ENCODE data around the gene DIPK1A.

The DIPK1A gene

DNA sequence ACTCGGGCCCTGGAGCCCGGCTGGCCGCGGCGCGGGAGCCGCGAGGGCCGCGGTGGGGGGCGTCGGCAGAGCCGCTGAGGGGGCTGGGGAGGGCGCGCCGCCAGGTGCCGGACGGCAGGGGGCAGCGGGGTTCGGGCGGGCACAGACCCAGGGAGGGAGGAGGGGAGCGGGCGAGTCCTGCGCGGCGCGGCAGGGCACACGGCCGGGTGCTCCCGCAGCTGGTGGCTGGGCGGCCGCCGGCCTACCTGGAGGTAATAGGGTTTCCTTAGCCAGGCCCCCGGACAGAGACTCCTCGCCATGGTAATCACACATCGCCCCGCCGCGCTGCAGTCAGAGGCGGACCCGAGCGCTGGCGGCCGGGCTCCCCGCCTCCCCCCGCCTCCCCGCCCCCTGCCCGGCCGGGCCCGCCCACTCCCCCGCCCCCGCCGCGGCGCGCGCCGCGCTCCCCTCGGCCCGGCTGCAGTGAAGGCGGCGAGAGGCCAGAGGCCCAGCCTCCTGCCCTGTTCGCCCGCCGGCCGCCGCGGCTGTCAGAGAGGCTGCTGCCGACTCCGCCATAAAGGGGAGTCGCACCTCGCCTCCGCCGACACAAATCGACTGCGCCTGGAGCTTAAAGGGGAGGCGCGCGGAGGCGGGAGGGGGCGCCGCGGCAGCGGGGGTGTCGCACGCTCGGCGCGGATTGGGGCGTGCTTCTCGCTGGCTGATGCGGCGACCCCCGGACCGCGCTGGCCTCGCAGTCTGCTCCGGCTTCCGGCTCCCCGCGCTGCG, at the start of gene DIPK1A:
Gene DIPK1A (minus strand): TSS at position 332 of the 765 bp plus-strand sequence. CDS start 33 bp downstream, at position 299.
- peak; percentile 52 for DNase-seq (ENCODE audit: low spot score)

DNA sequence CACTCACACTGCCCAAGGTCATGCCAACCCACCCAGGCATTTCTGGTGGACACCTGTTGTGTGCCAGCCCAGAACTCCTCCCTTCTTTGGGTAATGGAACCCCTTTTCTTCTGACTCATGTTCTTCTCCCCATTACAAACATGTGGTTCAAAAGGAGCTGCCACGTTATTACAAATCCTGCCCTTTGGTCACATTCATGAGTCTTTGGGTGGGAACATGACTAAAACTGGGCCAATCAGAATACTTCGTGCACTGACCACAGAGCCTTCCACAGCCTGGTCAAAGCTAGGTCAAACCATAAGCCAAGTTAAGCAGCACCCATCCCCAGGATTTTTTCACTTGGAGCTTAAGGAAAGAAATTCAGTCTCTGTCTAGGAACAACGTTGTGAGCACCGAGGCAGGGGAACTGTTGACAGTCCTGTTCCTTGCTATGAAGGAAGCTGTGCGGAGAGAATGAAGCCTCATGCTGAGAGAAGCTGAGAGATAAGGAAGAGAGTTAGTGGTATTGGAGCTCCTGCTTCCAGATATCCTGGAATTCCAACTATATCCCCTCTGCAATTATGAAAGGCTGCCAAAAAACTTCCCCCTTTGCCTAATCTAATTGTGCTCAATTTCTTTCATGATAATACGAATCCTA, 46.8 kb upstream of the DIPK1A start:
- DNase-seq (ENCODE audit: low spot score), result no peak

DNA sequence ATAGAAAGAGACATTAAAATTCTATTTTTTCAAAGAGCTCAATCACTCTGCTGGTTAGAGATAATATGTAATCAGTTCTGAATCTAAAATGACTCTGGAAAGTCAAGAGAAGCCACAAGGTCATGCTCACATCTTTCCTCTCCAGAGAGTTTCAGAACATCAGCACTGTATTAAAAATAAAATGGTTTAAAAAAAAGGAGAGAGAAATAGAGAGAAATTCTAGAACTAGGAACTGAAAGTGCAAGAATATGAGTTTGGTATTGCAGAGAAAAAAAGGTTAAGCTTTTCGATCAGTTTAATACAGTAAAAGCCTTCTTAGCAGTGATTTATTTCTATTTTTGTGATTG, 44.0 kb upstream of the DIPK1A start:
- DNase-seq (ENCODE audit: low spot score), result no peak

DNA sequence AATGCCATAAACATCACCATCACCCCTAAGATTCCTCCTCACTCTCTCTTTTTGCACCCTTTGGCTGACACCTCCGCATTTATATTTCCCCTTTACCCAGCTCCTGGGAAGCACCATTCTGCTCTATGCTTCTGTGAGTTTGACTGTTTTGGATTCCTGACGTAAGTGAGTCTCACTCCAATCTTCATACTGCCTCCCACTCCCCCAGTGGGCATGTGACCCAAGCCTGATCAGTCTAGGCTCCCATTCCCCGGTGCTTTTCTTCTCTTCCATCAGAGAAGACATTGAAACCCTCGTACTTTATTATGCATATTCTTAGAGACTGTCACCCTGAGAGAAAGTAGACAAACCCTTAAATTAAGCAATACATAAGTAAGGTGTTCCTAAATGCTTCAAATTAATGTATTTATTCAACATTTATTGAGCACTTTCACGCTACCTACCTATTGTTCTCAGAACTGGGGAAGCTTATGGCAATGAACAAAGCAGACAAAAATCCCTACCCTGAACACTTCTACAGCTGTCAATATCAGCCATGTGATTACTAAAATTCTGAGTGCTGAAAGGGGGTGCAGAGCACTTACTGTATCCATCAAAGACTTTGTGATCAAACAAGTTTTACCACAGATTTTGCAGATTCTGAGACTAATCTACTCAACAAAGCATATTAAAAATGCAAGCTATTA, 43.4 kb upstream of the DIPK1A start:
- DNase-seq (ENCODE audit: low spot score), result no peak

DNA sequence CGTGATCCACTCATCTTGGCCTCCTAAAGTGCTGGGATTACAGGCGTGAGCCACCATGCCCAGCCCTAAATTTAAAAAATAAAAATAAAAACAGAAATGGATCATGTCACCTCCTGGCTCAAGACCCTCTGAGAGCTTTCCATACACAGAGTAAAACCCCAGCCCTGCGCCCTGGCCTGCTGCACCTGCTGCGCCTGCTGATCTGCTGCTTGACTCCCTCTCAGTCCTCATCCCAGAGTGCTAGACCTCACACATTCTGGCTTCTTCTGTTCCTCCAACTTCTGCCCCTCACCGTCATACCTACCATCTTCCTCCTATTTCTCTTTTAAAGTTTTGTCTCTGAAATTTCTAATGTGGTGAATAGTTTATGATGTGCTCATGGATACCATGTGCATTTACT, 42.7 kb upstream of the DIPK1A start:
- no peak for DNase-seq (ENCODE audit: low spot score)

DNA sequence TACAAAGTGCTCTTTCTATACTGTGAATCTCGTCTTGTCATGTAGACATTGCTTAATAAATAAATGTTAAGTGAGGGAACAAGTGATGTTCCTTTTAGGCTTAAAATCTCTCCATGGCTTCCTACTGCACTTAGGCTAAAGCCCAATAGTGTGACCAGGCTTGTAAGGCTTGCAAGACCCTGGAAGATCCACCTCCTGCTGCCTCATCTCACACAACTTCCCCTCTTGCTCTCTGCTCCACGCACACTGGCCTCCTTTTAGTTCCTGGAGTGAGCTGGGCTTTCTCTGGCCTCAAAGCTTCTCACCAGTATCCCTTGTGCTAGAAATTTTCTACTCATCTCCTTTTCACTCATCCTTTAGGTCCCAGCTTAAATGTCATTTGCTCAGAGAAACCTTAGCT, 41.5 kb upstream of the DIPK1A start:
- no peak for DNase-seq (ENCODE audit: low spot score)

DNA sequence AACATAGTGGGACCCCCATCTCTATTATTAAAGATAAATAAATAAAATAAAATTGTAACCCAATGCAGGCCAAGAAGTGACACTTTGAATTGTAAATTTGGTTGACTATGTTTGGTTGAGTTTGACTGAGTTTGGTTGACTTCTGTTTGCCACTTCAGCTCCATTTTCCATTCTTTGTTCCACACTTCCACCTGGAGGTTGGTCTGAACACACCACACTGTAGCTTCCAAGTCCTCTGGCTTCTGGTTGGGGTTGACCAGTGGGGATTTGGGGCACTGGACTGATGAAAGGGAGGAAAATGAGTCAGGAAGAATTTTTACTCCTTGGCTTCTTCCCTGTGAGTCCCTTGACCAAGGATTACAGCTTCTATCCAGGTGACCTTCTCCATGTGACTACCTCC, 40.6 kb upstream of the DIPK1A start:
- no peak for DNase-seq (ENCODE audit: low spot score)

DNA sequence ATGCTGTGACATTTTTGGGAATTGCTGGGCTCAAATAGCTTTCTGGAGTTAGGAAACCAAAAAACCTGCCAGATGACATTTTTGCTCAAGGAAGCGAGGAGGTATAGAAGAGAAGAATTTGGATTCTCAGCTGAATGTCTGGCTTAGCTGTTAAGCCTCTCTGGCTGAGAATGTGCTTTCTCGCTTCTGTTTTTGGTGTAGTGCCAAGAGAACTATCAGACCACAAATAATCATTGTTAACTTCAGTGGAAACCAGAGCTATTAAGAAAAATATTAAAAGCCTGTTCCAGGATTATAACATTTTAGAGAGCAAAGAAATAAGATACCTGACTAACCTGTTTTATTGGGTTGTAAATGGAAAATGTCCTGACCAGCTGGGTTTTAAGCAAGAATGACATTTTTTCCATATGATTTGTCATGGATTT, 39.5 kb upstream of the DIPK1A start:
- no peak for DNase-seq (ENCODE audit: low spot score)

DNA sequence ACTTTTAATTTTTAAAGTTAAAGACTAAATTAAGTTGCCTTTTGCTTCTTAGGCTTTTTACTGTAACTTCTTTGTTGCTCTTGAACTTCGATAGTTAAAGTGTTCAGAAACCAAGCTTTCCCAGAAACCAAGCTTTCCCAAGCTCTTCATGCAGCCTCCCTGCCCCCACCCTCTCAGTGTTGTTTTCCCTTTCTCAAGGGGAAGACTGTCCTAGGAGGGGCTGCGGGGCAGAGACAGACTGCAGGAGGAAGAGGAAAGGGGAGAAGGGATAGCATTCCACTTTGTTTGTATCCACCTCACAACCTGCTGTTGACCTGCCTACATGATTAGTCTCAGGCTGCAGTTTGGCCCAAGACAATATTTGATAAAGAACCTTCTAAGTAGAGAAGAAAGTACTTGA, 39.0 kb upstream of the DIPK1A start:
- DNase-seq (ENCODE audit: low spot score), result no peak

DNA sequence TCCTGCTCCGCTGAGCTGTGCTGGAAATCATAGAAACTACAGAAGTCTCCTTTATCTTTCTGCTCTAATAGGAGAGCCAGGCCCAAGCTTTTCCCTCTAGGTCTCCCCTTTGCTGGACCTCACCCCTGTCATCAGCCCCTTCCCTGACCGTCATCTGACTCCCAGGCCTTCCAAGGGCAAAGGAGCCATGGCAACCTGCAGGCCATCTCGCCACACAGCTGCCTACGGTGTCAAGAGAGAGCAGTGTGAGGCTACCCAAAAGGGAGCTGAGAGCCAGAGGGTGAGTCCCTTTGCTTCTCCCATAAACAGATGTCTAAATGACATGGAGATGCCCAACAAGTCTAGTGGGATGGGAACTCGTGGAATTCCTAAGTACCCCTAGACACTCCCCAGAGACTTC, 37.6 kb upstream of the DIPK1A start:
- DNase-seq (ENCODE audit: low spot score), result no peak

DNA sequence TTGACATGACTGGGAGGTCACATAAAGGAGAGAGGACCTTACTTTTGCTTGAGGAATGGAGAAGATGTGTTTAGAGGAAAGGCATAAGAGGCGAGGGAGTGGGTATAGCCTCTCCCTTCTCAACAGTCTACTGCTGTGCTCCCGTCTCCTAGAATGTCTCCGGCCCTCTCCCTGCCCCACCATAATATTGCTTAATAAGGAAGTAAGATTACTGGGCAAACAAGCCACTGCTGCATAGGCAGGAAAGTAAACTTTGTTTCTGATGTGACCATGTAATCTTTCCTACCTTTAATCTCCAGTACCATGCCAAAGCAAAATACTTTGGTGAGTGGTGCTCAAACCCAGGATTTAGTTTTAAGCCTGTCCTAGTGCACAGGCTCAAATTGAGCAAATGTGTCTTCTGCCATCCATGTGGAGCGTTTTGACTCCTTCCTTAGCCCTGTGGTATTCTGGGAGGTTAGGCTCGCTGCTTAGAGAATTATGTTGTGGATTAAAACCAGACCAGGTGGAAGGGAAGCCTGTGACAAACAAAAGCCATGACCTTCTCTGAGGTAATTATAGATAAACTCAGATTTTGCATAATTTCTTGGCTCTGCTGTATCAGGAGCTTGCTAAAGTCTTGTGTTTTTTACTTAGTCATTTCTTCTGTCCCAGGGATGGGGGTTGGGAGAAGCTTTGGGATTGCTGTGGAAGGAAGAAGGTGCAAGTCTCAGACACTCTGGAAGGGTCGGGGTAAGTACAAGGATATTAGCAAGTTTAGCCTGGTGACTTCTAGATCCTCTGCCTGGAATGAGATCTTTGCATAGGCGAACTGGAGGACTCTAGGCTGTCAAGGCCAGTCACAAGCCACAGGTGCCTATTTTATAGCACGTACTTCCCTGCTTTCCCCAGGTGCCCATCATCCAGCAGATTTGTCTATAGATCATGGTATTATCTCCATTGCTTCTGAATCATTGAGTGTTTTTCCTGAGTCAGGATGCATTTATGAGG, 34.5 kb upstream of the DIPK1A start:
- no peak for DNase-seq (ENCODE audit: low spot score)

DNA sequence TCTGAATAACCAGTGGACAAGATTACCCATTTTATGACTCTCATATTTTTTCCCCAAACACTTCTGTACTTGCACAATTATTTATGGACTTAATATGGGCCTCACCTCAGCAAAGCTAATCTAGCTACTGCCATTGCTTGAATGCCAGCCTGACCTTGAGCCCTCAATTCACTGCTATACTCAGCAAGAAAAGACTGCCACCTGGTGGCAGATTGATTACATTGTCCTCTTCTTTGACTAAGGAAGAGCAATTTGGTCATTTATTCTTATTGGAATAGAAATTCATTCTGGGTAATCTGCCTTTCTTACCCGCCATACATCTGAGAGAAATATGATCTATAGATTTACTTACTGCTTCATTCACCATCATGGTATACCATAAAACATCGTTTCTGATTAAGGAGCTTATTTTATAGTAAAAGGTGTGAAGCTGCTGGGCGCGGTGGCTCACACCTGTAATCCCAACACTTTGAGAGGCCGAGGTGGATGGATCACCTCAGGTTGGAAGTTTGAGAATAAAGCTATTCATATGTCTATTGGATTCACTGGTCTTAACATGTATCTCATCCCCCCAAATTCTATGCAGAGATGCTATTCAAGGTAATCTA, 32.9 kb upstream of the DIPK1A start:
- DNase-seq (ENCODE audit: low spot score), result peak; percentile 75

DNA sequence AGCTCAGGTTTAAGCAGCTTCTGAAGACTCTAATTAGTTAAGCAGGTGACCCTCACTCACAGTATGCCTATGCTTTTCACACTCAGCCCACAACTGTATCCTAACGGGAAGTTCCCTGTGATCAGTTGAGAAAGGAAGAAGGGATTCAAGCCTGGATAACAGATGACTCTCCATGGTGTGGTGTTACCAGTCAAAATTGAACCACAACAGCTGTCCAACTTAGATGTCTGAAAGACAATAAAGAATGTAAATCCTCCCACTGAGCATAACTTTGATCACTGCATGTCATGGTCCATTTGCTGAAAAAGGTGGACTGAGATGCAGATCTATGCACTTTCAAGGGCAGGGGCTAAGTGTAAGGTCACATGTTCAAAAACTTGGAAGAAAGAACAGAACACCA, 32.3 kb upstream of the DIPK1A start:
- no peak for DNase-seq (ENCODE audit: low spot score)

DNA sequence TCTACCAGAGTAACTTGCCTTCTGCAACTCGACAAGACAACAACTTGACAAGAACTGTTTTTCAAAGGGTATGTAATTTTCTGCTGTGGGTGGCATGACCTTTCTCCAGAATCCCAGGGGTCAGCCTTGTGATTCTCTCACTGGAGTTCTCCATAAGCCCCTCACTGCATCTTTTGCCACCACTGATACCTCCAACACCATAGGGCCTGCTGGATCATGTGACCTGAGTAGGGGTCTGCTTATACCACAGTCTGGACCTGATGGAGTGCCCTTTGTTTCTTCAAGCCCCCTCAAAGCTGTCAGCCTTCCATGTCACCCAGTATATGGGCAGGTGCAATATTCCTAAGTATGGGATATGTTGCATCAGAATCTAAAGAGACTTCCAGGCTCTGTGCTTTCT, 31.6 kb upstream of the DIPK1A start:
- DNase-seq (ENCODE audit: low spot score), result no peak

DNA sequence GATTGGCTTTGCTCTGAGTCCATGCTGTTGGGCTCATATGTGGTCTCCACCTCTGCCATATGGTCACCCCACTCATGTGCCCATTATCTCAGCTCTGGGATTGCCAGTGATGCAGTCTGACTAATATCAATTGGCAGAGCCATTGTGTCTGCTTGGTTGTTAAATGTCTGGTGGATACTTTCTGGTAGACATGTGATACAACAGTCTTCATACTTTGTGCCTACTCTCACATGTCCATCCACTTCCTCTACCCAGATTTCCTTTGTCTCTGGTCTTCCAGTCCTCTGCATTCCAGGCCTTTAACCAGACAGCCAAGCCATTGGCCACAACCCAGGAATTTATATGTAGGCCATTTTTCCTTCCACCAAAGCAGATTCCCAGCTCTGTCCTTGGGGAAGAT, 30.8 kb upstream of the DIPK1A start:
- DNase-seq (ENCODE audit: low spot score), result peak; percentile 15

DNA sequence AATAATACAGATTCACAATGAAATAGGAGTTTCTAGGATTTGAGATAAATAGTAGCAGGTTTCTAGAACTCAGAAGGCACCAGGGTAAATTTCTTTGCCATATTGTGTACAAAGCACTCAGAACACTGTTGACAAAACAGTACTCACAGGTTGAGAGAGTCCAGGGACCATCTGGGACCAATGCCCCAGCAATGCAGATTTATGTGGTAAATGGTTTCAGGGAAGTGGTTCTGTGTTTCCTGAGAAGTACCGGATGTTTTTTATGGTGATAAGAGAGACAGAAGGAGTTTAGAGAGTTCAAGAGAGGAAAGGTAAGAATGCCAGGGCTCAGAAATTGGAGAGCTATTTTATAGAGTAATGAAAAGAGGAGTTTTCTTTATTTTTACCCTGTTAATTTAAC, 29.6 kb upstream of the DIPK1A start:
- no peak for DNase-seq (ENCODE audit: low spot score)

DNA sequence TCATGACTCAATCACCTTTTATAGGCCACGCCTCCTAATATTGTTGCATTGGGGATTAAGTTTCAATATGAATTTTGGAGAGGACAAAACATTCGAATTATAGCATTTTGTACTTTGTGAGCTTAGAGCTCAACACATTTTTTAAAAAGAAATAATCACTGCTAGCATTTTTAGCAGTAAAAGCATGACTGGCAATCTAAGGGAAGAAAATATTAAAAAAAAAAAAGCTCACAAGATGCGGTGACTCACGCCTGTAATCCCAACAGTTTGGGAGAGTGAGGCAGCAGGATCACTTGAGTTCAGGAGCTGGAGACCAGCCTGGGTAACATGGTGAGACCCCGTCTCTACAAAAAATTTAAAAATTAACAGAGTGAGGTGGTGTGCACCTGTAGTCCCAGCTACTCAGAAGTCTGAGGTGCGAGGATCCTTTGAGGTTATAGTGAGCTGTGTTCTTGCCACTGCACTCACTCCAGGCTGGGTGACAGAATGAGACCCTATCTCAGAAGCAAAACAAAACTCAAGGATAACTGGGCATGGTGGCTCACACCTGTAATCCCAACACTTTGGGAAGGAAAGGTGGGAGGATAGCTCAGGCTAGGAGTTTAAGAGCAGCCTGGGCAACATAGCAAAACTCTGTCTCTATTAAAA, 28.8 kb upstream of the DIPK1A start:
- no peak for DNase-seq (ENCODE audit: low spot score)

DNA sequence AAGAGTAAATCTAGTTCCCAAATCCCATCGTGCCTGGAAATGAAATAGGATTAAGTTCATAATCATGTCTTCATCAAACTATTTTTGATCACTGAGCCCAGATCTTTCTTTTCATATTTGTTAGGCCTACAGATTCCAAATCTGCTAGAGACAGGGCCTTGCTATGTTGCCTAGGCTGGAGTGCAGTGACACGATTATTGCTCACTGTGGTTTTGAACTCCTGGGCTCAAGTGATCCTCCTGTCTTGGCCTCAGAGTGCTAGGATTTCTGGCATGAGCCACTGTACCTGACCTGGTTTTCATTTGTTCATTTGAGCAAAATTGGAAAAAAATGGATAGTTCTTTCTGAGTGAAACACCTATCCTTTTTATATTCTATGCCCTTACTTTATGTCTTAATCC, 28.0 kb upstream of the DIPK1A start:
- DNase-seq (ENCODE audit: low spot score), result no peak

DNA sequence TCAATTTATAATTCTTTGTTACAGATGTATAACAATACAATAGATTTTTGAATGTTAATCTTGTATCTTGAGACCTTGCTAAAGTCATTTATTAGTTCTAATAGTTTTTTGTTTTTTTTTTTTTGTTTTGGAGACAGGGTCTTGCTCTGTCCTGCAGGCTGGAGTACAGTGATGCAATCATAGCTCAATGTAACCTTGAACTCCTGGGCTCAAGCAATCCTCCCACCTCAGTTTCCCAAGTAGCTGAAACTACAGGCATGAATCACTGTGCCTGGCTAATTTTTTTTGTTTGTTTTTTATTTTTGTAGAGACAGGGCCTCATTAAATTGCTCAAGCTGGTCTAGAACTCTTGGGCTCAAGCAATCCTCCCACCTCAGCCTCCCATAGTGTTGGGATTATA, 26.2 kb upstream of the DIPK1A start:
- no peak for DNase-seq (ENCODE audit: low spot score)

DNA sequence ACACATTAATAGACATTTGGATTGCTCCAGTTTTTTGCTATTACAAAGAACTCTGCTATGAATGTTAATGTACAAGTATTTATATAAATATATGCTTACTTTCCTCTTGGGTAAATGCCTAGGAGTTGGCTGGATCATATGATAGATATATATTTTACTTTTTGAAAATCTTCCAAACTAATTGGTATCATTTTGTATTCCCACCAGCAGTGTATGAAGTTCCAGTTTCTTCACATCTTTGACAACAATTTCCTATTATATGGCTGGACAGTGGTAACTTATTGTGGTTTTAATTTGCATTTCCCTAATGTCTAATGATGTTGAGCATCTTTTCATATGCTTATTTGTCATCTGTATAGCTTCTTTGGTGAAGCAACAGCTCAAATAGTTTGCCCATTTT, 23.8 kb upstream of the DIPK1A start:
- no peak for DNase-seq (ENCODE audit: low spot score)
